Mammary epithelial cell (primary cell): ENCODE data around the gene RNF113B.

Experiments used
- EZH2 ChIP-seq: IDR thresholded peaks from 2 replicates; pipeline ENCODE4 v1.6.1; 2012; ENCODE audit warnings: low read length, inconsistent platforms, borderline replicate concordance
- TF ChIP-seq, protein P1 (sequence below), 2 donors: IDR thresholded peaks in 1 of 2; conservative IDR thresholded peaks in 1 of 2; 2 replicates each; pipeline ENCODE4 v1.5.1; 2011 to 2012; ENCODE audit warnings: inconsistent platforms in 2 of 2, low read length in 2 of 2, mild to moderate bottlenecking in 2 of 2, control low read depth in 1 of 2, low read depth in 1 of 2; ENCODE audit not compliant: insufficient read depth in 1 of 2; ENCODE audit errors: extremely low read depth in 1 of 2

DNA sequence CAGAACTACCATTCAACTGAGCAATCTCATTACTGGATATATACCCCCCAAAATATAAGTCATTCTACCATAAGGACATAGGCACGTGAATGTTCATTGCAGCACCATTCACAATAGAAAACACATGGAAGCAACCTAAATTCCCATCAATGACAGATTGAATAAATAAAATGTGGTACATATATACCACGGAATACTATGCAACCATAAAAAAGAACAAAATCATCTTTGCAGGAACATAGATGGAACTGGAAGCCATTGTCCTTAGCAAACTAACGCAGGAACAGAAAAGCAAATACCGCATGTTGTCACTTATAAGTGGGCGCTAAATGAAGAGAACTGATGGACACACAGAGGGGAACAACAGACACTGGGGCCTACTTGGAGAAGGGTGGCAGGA is 14.1 kb downstream of the RNF113B start:
- TF ChIP-seq, protein P1, sequence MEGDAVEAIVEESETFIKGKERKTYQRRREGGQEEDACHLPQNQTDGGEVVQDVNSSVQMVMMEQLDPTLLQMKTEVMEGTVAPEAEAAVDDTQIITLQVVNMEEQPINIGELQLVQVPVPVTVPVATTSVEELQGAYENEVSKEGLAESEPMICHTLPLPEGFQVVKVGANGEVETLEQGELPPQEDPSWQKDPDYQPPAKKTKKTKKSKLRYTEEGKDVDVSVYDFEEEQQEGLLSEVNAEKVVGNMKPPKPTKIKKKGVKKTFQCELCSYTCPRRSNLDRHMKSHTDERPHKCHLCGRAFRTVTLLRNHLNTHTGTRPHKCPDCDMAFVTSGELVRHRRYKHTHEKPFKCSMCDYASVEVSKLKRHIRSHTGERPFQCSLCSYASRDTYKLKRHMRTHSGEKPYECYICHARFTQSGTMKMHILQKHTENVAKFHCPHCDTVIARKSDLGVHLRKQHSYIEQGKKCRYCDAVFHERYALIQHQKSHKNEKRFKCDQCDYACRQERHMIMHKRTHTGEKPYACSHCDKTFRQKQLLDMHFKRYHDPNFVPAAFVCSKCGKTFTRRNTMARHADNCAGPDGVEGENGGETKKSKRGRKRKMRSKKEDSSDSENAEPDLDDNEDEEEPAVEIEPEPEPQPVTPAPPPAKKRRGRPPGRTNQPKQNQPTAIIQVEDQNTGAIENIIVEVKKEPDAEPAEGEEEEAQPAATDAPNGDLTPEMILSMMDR (conservative IDR thresholded peaks at IDR 0.05 in 1 of 2, IDR thresholded peaks at IDR 0.05 in 1 of 2; ENCODE audit: extremely low read depth in 1 of 2, insufficient read depth in 1 of 2, low read depth in 1 of 2, low read length in 2 of 2): no peak
- TF ChIP-seq EZH2: no peak
